Pancreas (tissue), 10 donors: ENCODE data around the gene SLC51A. TPM values are rescaled to one million over a fixed set of nuclear protein-coding genes. Genes with fewer than 3 reads are reported as not detected.
"Not testable (repeated sequence)": the region's sequence is repeated elsewhere in the genome, so short reads cannot be mapped to it uniquely, and the experiment has no call there.

Experiments
- ATAC-seq, 4 donors: fragments of 200-7000 bp; cut with Tn5 transposase; one replicate each; pipeline versions ENCODE4 v1.8.0 to v1.9.1; 2020; ENCODE audit warnings: mild to moderate bottlenecking in 4 of 4, moderate library complexity in 4 of 4
- DNase-seq, 6 donors: peaks; one replicate each; pipeline ENCODE4 v3.0.0-alpha.2; 2020
- FAIRE-seq: peaks from 2 replicates; lab custom pipeline; 2012; peaks lifted over from hg19 to GRCh38; lab: Jason Lieb, UNC
- H3K27ac ChIP-seq, 4 donors: fragments of 200-600 bp; sonication (generic); 1 replicate in 3 of 4; 2 replicates in 1 of 4; pipeline versions ENCODE4 v1.5.0 to v1.8.0; 2020
- H3K27me3 ChIP-seq, 4 donors: fragments of 200-600 bp; one replicate each; pipeline ENCODE4 v1.8.0; 2021
- H3K36me3 ChIP-seq, 3 donors: fragments of 200-600 bp; sonication (generic) in 1 of 3; one replicate each; pipeline versions ENCODE4 v1.5.0 to v1.8.0; 2020 to 2021
- H3K4me1 ChIP-seq, 3 donors: fragments of 200-600 bp; one replicate each; pipeline ENCODE4 v1.8.0; 2021
- H3K4me3 ChIP-seq, 4 donors: fragments of 200-600 bp; sonication (generic) in 2 of 4; one replicate each; pipeline versions ENCODE4 v1.5.0 to v1.8.0; 2020 to 2021
- H3K9me3 ChIP-seq, 4 donors: fragments of 200-600 bp; one replicate each; pipeline ENCODE4 v1.8.0; 2021
- CTCF ChIP-seq, 4 donors: fragments of 200-600 bp; sonication (generic) in 3 of 4; IDR thresholded peaks; one replicate each; pipeline versions ENCODE4 v1.5.0 to v1.8.0; 2021; ENCODE audit warnings: antibody characterized with exemption in 4 of 4
- WGBS, 2 donors: extraction: QIAGEN DNeasy Blood & Tissue Kit; methylation state at CpG; one replicate each; pipeline ENCODE4 v1.1.7; 2013; 5-methylcytosine and 5-hydroxymethylcytosine counted together
- intact Hi-C, 3 donors: fragments of 100-400 bp; cut with DNase I; formaldehyde crosslinking; loops; one replicate each; pipeline versions ENCODE4 v1.11.1 to v1.14.2; 2022
- polyA plus RNA-seq, 2 donors: library from polyadenylated mRNA; stranded (reverse); fragments of 200-250 nt; gene quantifications; one replicate each; pipeline ENCODE4 v1.2.3, GENCODE V29; 2013
- total RNA-seq, 6 donors: library from RNA; stranded (reverse); fragmentation: NEBNext Ultra II Directional in 4 of 6; extraction: Animal tissue kit (Norgen Biotek cat#: 25700) in 4 of 6; gene quantifications; one replicate each; pipeline versions ENCODE4 v1.2.1 to v1.2.4, GENCODE V29; 2021 to 2023
- donor health status: healthy with polysubstance abuse.
- donor health status: DM: no; HTN: no; CAD: no; lungs with moderate emphysema.
- donor health status: DM: no; HTN: no; CAD: no.
- donor health status: control.
- donor health status: control.
- donor health status: Bipolar disorder and iron deficiency.
- donor health status: DM: yes; HTN: yes; CAD: no.
- donor health status: DM: no; HTN: no; CAD: no.
- donor health status: DM: no; HTN: no; CAD: no.
- donor health status: DM: yes; HTN: yes; CAD: no.

The SLC51A gene
- total and polyA plus RNA-seq, 8 donors, result 0.19 to 1.2 (median 0.30) TPM; not detected in 4

- FAIRE-seq, result no peak
- Histone ChIP-seq H3K9me3 (no peaks in the 10 kb centered on the region), H3K27ac (no peak overlapping the region), H3K27me3 (no peaks in the 10 kb centered on the region), H3K36me3 (peaks cover 0 to 11% (median 0%) of the 10 kb centered on the region in 3 donors), H3K4me1 (no peaks in the 10 kb centered on the region), H3K4me3 (no peak overlapping the region)
- no peak for DNase-seq
- intact Hi-C loops, result no loop called here
- no peak for TF ChIP-seq CTCF (IDR thresholded peaks at IDR 0.05)
- no peak for ATAC-seq
- WGBS, 2 donors, result 93 to 94% methylated on average over 8 of the region's 8 CpGs
Observed at GRCh38 chr3:196236223-196236622, 19.9 kb downstream of the SLC51A start.

- WGBS, 2 donors, result 91 to 95% methylated on average over 5 of the region's 5 CpGs
- no peak for TF ChIP-seq CTCF (IDR thresholded peaks at IDR 0.05)
- ATAC-seq (no peak), FAIRE-seq (no peak), DNase-seq (no peak)
- Histone ChIP-seq H3K4me1 (no peaks in the 10 kb centered on the region), H3K27ac (no peak overlapping the region), H3K9me3 (no peaks in the 10 kb centered on the region), H3K4me3 (no peak overlapping the region), H3K36me3 (peaks cover 0 to 17% (median 5%) of the 10 kb centered on the region in 3 donors), H3K27me3 (no peaks in the 10 kb centered on the region)
- intact Hi-C loops, result no loop called here
Observed at GRCh38 chr3:196237203-196237602, 20.9 kb downstream of the SLC51A start.

GRCh38 chr3:196238612-196239560 lies 22.6 kb downstream of the SLC51A start:
- intact Hi-C loops, result no loop called here
- FAIRE-seq (no peak), DNase-seq (no peak), ATAC-seq (no peak)
- 80 to 84% methylated on average over 14 of the region's 14 CpGs for WGBS, 2 donors
- Histone ChIP-seq H3K27me3 (no peaks in the 10 kb centered on the region), H3K9me3 (no peaks in the 10 kb centered on the region), H3K4me1 (no peaks in the 10 kb centered on the region), H3K36me3 (peaks cover 0 to 17% (median 8%) of the 10 kb centered on the region in 3 donors), H3K4me3 (no peak overlapping the region), H3K27ac (no peak overlapping the region)
- TF ChIP-seq CTCF (IDR thresholded peaks at IDR 0.05), result no peak

GRCh38 chr3:196240424-196240823 lies 24.1 kb downstream of the SLC51A start:
- no peak overlapping the region for H3K4me3 ChIP-seq
- 92 to 96% methylated on average over 4 of the region's 4 CpGs for WGBS, 2 donors
- no peaks in the 10 kb centered on the region for H3K4me1 ChIP-seq
- no peak for ATAC-seq
- TF ChIP-seq CTCF (IDR thresholded peaks at IDR 0.05), result no peak
- H3K27me3 ChIP-seq, result no peaks in the 10 kb centered on the region
- intact Hi-C loops, result no loop called here
- FAIRE-seq, result no peak
- no peaks in the 10 kb centered on the region for H3K9me3 ChIP-seq
- no peak for DNase-seq
- no peak overlapping the region for H3K27ac ChIP-seq
- peaks cover 0 to 17% (median 8%) of the 10 kb centered on the region in 3 donors for H3K36me3 ChIP-seq

GRCh38 chr3:196241704-196242103 lies 25.4 kb downstream of the SLC51A start:
- no peak overlapping the region for H3K4me3 ChIP-seq
- H3K36me3 ChIP-seq, result peaks cover 0 to 17% (median 8%) of the 10 kb centered on the region in 3 donors
- TF ChIP-seq CTCF (IDR thresholded peaks at IDR 0.05), result no peak
- H3K27ac ChIP-seq, result no peak overlapping the region
- H3K9me3 ChIP-seq, result no peaks in the 10 kb centered on the region
- intact Hi-C loops, result no loop called here
- ATAC-seq (no peak), FAIRE-seq (no peak), DNase-seq (no peak)
- H3K27me3 ChIP-seq, result no peaks in the 10 kb centered on the region
- WGBS, 2 donors, result 86 to 90% methylated on average over 8 of the region's 8 CpGs
- H3K4me1 ChIP-seq, result no peaks in the 10 kb centered on the region

GRCh38 chr3:196244166-196244565 lies 27.8 kb downstream of the SLC51A start:
- DNase-seq, H3K4me3 ChIP-seq, H3K4me1 ChIP-seq, H3K27me3 ChIP-seq, FAIRE-seq, H3K9me3 ChIP-seq, H3K27ac ChIP-seq, ATAC-seq, intact Hi-C loops: not testable (repeated sequence)
- peaks cover 6 to 17% (median 8%) of the 10 kb centered on the region in 3 donors for H3K36me3 ChIP-seq
- 98 to 99% methylated on average over 29 to 34 of the region's 34 CpGs for WGBS, 2 donors
